Psoas muscle (tissue), 8 donors: ENCODE data around the gene PRPH2. TPM values are rescaled to one million over a fixed set of nuclear protein-coding genes. Genes with fewer than 3 reads are reported as not detected.

Source experiments
- ATAC-seq, 4 donors: fragments of 200-7000 bp; cut with Tn5 transposase; one replicate each; pipeline ENCODE4 v1.9.1; 2020; ENCODE audit warnings: moderate library complexity in 3 of 4, mild to moderate bottlenecking in 2 of 4
- DNase-seq, 2 donors: peaks; one replicate each; pipeline ENCODE4 v3.0.0-alpha.2; 2020
- H3K27ac ChIP-seq: fragments of 200-600 bp; one replicate; pipeline ENCODE4 v1.8.0; 2022
- H3K27me3 ChIP-seq, 3 donors: fragments of 200-600 bp in 1 of 3; one replicate each; pipeline versions ENCODE4 v1.6.1 to v1.8.0; 2013 to 2022; ENCODE audit warnings: low read length in 2 of 3, mild to moderate bottlenecking in 2 of 3, moderate library complexity in 1 of 3; ENCODE audit not compliant: insufficient read depth in 3 of 3
- H3K36me3 ChIP-seq, 2 donors: fragments of 200-600 bp in 1 of 2; one replicate each; pipeline versions ENCODE4 v1.6.1 to v1.8.0; 2013 to 2022; ENCODE audit warnings: low read depth in 1 of 2, mild to moderate bottlenecking in 1 of 2, moderate library complexity in 1 of 2; ENCODE audit not compliant: insufficient read depth in 1 of 2
- H3K4me1 ChIP-seq: fragments of 200-600 bp; one replicate; pipeline ENCODE4 v1.8.0; 2022
- H3K4me3 ChIP-seq: fragments of 200-600 bp; one replicate; pipeline ENCODE4 v1.8.0; 2022; ENCODE audit warnings: mild to moderate bottlenecking
- H3K9me3 ChIP-seq: fragments of 200-600 bp; one replicate; pipeline ENCODE4 v1.8.0; 2022
- CTCF ChIP-seq: fragments of 200-600 bp; IDR thresholded peaks from one replicate; pipeline ENCODE4 v1.8.0; 2022; ENCODE audit warnings: antibody characterized with exemption
- WGBS, 3 donors: extraction: QIAGEN DNeasy Blood & Tissue Kit; methylation state at CpG; one replicate each; pipeline versions ENCODE4 v1.1.6 to v1.1.7; 2013; 5-methylcytosine and 5-hydroxymethylcytosine counted together
- intact Hi-C, 2 donors: fragments of 100-400 bp; cut with DNase I; formaldehyde crosslinking; loops; one replicate each; pipeline versions ENCODE4 v1.11.0 to v1.14.2; 2022
- polyA plus RNA-seq, 3 donors: library from polyadenylated mRNA; stranded (reverse); fragments of 200-250 nt; gene quantifications; one replicate each; pipeline ENCODE4 v1.2.3, GENCODE V29; 2013
- total RNA-seq, 4 donors: library from RNA; stranded (reverse); fragmentation: NEBNext Ultra II Directional in 2 of 4; extraction: Animal tissue kit (Norgen Biotek cat#: 25700) in 2 of 4; gene quantifications; one replicate each; pipeline versions ENCODE4 v1.2.1 to v1.2.4, GENCODE V29; 2021 to 2023
- donor health status: healthy with polysubstance abuse.
- donor health status: DM: no; HTN: no; CAD: no; lungs with moderate emphysema.
- donor health status: Bipolar disorder and iron deficiency.
- donor health status: healthy.
- donor health status: DM: yes; HTN: yes; CAD: no.
- donor health status: DM: no; HTN: no; CAD: no.
- donor health status: DM: no; HTN: no; CAD: no.
- donor health status: DM: yes; HTN: yes; CAD: no.

Gene PRPH2
- total and polyA plus RNA-seq, 7 donors = 0.13 to 4.9 (median 2.8) TPM

- no peak overlapping the region for H3K4me3 ChIP-seq
- ATAC-seq (no peak), DNase-seq (no peak)
- TF ChIP-seq CTCF = no peak
- no peaks in the 10 kb centered on the region for H3K27me3 ChIP-seq
- no peaks in the 10 kb centered on the region for H3K9me3 ChIP-seq
- intact Hi-C loops = no loop called here
- peaks cover 13% of the 10 kb centered on the region for H3K4me1 ChIP-seq
- 89 to 93% (median 92%) methylated on average over 8 of the region's 8 CpGs for WGBS, 3 donors
- H3K27ac ChIP-seq = no peak overlapping the region
- no peaks in the 10 kb centered on the region for H3K36me3 ChIP-seq
Measured at GRCh38 chr6:42761287-42762067, 39.1 kb upstream of the PRPH2 start.

GRCh38 chr6:42758756-42759430 is 36.5 kb upstream of the PRPH2 start:
- H3K27me3 ChIP-seq = no peaks in the 10 kb centered on the region
- H3K4me3 ChIP-seq = no peak overlapping the region
- DNase-seq = no peak
- H3K36me3 ChIP-seq = no peaks in the 10 kb centered on the region
- H3K27ac ChIP-seq = no peak overlapping the region
- WGBS, 3 donors = 43 to 79% (median 48%) methylated on average over 3 of the region's 3 CpGs
- no peaks in the 10 kb centered on the region for H3K9me3 ChIP-seq
- ATAC-seq = peak in 3 of 4 donors; percentile 42 to 80 (median 70)
- H3K4me1 ChIP-seq = peaks cover 4% of the 10 kb centered on the region
- intact Hi-C loops = no loop called here
- TF ChIP-seq CTCF = no peak

- intact Hi-C loops = no loop called here
- TF ChIP-seq CTCF = no peak
- no peaks in the 10 kb centered on the region for H3K27me3 ChIP-seq
- H3K4me1 ChIP-seq = peaks cover 9% of the 10 kb centered on the region
- H3K9me3 ChIP-seq = no peaks in the 10 kb centered on the region
- no peak overlapping the region for H3K27ac ChIP-seq
- DNase-seq (no peak), ATAC-seq (no peak)
- H3K36me3 ChIP-seq = no peaks in the 10 kb centered on the region
- no peak overlapping the region for H3K4me3 ChIP-seq
- WGBS, 3 donors = 61 to 87% (median 85%) methylated on average over 7 of the region's 7 CpGs
Measured at GRCh38 chr6:42756722-42757121, 34.3 kb upstream of the PRPH2 start.

GRCh38 chr6:42754759-42755158 is 32.4 kb upstream of the PRPH2 start:
- ATAC-seq = no peak
- H3K4me3 ChIP-seq = no peak overlapping the region
- H3K27me3 ChIP-seq = no peaks in the 10 kb centered on the region
- TF ChIP-seq CTCF = no peak
- no peaks in the 10 kb centered on the region for H3K9me3 ChIP-seq
- H3K36me3 ChIP-seq = no peaks in the 10 kb centered on the region
- H3K4me1 ChIP-seq = peaks cover 5% of the 10 kb centered on the region
- H3K27ac ChIP-seq = no peak overlapping the region
- DNase-seq = no peak
- WGBS, 3 donors = 94 to 97% (median 95%) methylated on average over 5 of the region's 5 CpGs
- intact Hi-C loops = no loop called here
